H1 (cell line): ENCODE results near the gene PRKCA. TPM values are rescaled to one million over a fixed set of nuclear protein-coding genes. Genes with fewer than 3 reads are reported as not detected.

ENCODE experiments used
- CTCF ChIA-PET: fragments of 300-600 bp; sonication (Branson Sonifier 250); formaldehyde crosslinking; loops from one replicate; lab custom pipeline; 2021; ENCODE audit not compliant: partially characterized antibody; lab: Charles Lee
- POLR2A ChIA-PET: fragments of 300-600 bp; sonication (Branson Sonifier 250); formaldehyde crosslinking; loops from one replicate; lab custom pipeline; 2021; ENCODE audit warnings: inconsistent platforms; ENCODE audit not compliant: partially characterized antibody; lab: Charles Lee
- DNase-seq, 2 experiments: peaks; one replicate each; pipeline versions ENCODE4 v3.0.0 to v3.0.0-alpha.2; 2010 to 2022; ENCODE audit warnings: low spot score in 2 of 2, low read depth in 1 of 2, mixed read lengths in 1 of 2
- FAIRE-seq: peaks from 2 replicates; lab custom pipeline; 2011; peaks lifted over from hg19 to GRCh38; lab: Jason Lieb, UNC
- H2AFZ ChIP-seq: 2 replicates; pipeline ENCODE4 v1.8.1; 2012; ENCODE audit warnings: low read length, inconsistent platforms
- H2AK5ac ChIP-seq: 2 replicates; pipeline ENCODE4 v1.6.1; 2013; ENCODE audit warnings: low read depth, low read length
- H2BK120ac ChIP-seq: replicated peaks from 2 replicates; pipeline ENCODE3; 2013; ENCODE audit warnings: low read depth, low read length, inconsistent platforms
- H2BK12ac ChIP-seq: 2 replicates; pipeline ENCODE4 v1.6.1; 2013; ENCODE audit warnings: low read depth, low read length
- H2BK15ac ChIP-seq: 2 replicates; pipeline ENCODE4 v1.6.1; 2013; ENCODE audit warnings: low read length
- H2BK20ac ChIP-seq: 2 replicates; pipeline ENCODE4 v1.6.1; 2013; ENCODE audit warnings: low read length
- H2BK5ac ChIP-seq: 2 replicates; pipeline ENCODE4 v1.6.1; 2013; ENCODE audit warnings: low read depth, low read length
- H3K14ac ChIP-seq: 2 replicates; pipeline ENCODE4 v1.6.1; 2013; ENCODE audit warnings: inconsistent platforms; ENCODE audit not compliant: insufficient read length
- H3K18ac ChIP-seq: 2 replicates; pipeline ENCODE4 v1.6.1; 2013; ENCODE audit warnings: low read length; ENCODE audit errors: extremely low read depth
- H3K23ac ChIP-seq: 2 replicates; pipeline ENCODE4 v1.6.1; 2013; ENCODE audit warnings: inconsistent platforms; ENCODE audit not compliant: insufficient read length
- H3K23me2 ChIP-seq: 2 replicates; pipeline ENCODE4 v1.6.1; 2013; ENCODE audit warnings: low read depth, low read length
- H3K27ac ChIP-seq: 2 replicates; pipeline ENCODE4 v1.6.1; 2011; ENCODE audit warnings: low read depth, low read length, inconsistent platforms
- H3K27me3 ChIP-seq, 4 experiments: replicated peaks in 1 of 4; 1 replicate in 1 of 4; 2 replicates in 3 of 4; pipeline versions ENCODE4 v1.6.1 to v1.8.1; 2011 to 2013; ENCODE audit warnings: low read length in 3 of 4, mild to moderate bottlenecking in 3 of 4, inconsistent platforms in 2 of 4, mixed read lengths in 2 of 4, moderate library complexity in 1 of 4; ENCODE audit not compliant: control insufficient read depth in 3 of 4, insufficient read depth in 3 of 4; ENCODE audit errors: extremely low read depth in 1 of 4
- H3K36me3 ChIP-seq, 4 experiments: 2 replicates each; pipeline versions ENCODE4 v1.6.1 to v1.8.1; 2011 to 2013; ENCODE audit warnings: mild to moderate bottlenecking in 4 of 4, low read length in 3 of 4, moderate library complexity in 2 of 4, control low read depth in 1 of 4, inconsistent platforms in 1 of 4; ENCODE audit not compliant: insufficient read depth in 4 of 4, control insufficient read depth in 2 of 4
- H3K4ac ChIP-seq: replicated peaks from 2 replicates; pipeline ENCODE3; 2013; ENCODE audit warnings: low read length, low read depth, mixed read lengths, inconsistent platforms; ENCODE audit not compliant: insufficient read length
- H3K4me1 ChIP-seq, 4 experiments: replicated peaks in 1 of 4; 1 replicate in 1 of 4; 2 replicates in 3 of 4; pipeline versions ENCODE4 v1.6.1 to v1.8.1; 2011 to 2013; ENCODE audit warnings: low read length in 3 of 4, inconsistent platforms in 2 of 4, mixed read lengths in 1 of 4; ENCODE audit not compliant: insufficient read depth in 4 of 4, control insufficient read depth in 3 of 4
- H3K4me2 ChIP-seq, 2 experiments: 2 replicates each; pipeline versions ENCODE4 v1.6.1 to v1.8.1; 2011 to 2013; ENCODE audit warnings: low read depth in 2 of 2, low read length in 2 of 2, control low read depth in 1 of 2, inconsistent platforms in 1 of 2, mild to moderate bottlenecking in 1 of 2; ENCODE audit not compliant: insufficient read depth in 1 of 2
- H3K4me3 ChIP-seq, 4 experiments: fragments of 200-600, 300-600 bp in 1 of 4; sonication (generic), shearing (Covaris generic), sonication (Bioruptor Twin) in 1 of 4; 2 replicates each; pipeline versions ENCODE4 v1.5.1 to v1.8.1; 2011 to 2016; ENCODE audit warnings: low read length in 4 of 4, low read depth in 3 of 4, control low read depth in 2 of 4, inconsistent platforms in 2 of 4, mild to moderate bottlenecking in 2 of 4, mixed read lengths in 1 of 4, moderate library complexity in 1 of 4; ENCODE audit not compliant: insufficient read depth in 2 of 4; ENCODE audit errors: extremely low read depth in 1 of 4
- H3K56ac ChIP-seq: replicated peaks from 2 replicates; pipeline ENCODE3; 2013; ENCODE audit warnings: low read depth, mild to moderate bottlenecking, mixed read lengths, low read length, inconsistent platforms; ENCODE audit not compliant: insufficient read length
- H3K79me1 ChIP-seq: 2 replicates; pipeline ENCODE4 v1.6.1; 2013; ENCODE audit warnings: low read depth, low read length, control low read depth
- H3K79me2 ChIP-seq, 2 experiments: 2 replicates each; pipeline versions ENCODE4 v1.6.1 to v1.8.1; 2012 to 2013; ENCODE audit warnings: low read length in 2 of 2, mild to moderate bottlenecking in 2 of 2, inconsistent platforms in 1 of 2; ENCODE audit not compliant: insufficient read depth in 2 of 2, control insufficient read depth in 1 of 2
- H3K9ac ChIP-seq, 4 experiments: replicated peaks in 1 of 4; 1 replicate in 1 of 4; 2 replicates in 3 of 4; pipeline versions ENCODE4 v1.6.1 to v1.8.1; 2011 to 2013; ENCODE audit warnings: low read depth in 3 of 4, low read length in 3 of 4, control low read depth in 2 of 4, mild to moderate bottlenecking in 2 of 4, moderate library complexity in 2 of 4, inconsistent platforms in 1 of 4; ENCODE audit errors: extremely low read depth in 1 of 4
- H3K9me3 ChIP-seq, 2 experiments: 2 replicates each; pipeline versions ENCODE4 v1.6.1 to v1.8.1; 2012 to 2013; ENCODE audit warnings: mild to moderate bottlenecking in 2 of 2, moderate library complexity in 2 of 2, control low read depth in 1 of 2, inconsistent platforms in 1 of 2, low read depth in 1 of 2, low read length in 1 of 2, mixed read lengths in 1 of 2; ENCODE audit not compliant: insufficient read depth in 2 of 2
- H4K20me1 ChIP-seq, 2 experiments: replicated peaks in 1 of 2; 2 replicates each; pipeline versions ENCODE3 to v1.8.1; 2011 to 2013; ENCODE audit warnings: inconsistent platforms in 2 of 2, low read length in 2 of 2, mild to moderate bottlenecking in 1 of 2; ENCODE audit not compliant: insufficient read depth in 2 of 2, control insufficient read depth in 1 of 2
- H4K5ac ChIP-seq: 2 replicates; pipeline ENCODE4 v1.6.1; 2013; ENCODE audit warnings: low read length, low read depth, mixed read lengths, inconsistent platforms; ENCODE audit not compliant: insufficient read length
- H4K8ac ChIP-seq: 2 replicates; pipeline ENCODE4 v1.8.0; 2013; ENCODE audit warnings: mild to moderate bottlenecking, moderate library complexity, low read length, inconsistent platforms; ENCODE audit not compliant: insufficient read depth; ENCODE audit errors: extremely low read depth
- H4K91ac ChIP-seq: replicated peaks from 2 replicates; pipeline ENCODE3; 2013; ENCODE audit warnings: low read length, mixed read lengths, inconsistent platforms; ENCODE audit not compliant: insufficient read length
- BACH1 ChIP-seq: IDR thresholded peaks from 2 replicates; pipeline ENCODE4 v1.6.1; 2012; ENCODE audit warnings: low read length, improper control_type of control experiment
- BCL11A ChIP-seq, 2 experiments: IDR thresholded peaks; one replicate each; pipeline ENCODE4 v1.6.1; 2011; ENCODE audit warnings: low read depth in 2 of 2, low read length in 2 of 2, mild to moderate bottlenecking in 2 of 2
- BRCA1 ChIP-seq: IDR thresholded peaks from 2 replicates; pipeline ENCODE4 v1.6.1; 2012; ENCODE audit warnings: low read depth, low read length, improper control_type of control experiment
- CBX8 ChIP-seq: fragments of 300-800, 300-1000 bp; sonication (generic); IDR thresholded peaks from 2 replicates; pipeline ENCODE4 v1.7.1; 2016; ENCODE audit warnings: low read depth, low read length, borderline replicate concordance
- CTBP2 ChIP-seq: IDR thresholded peaks from 2 replicates; pipeline ENCODE4 v1.7.0; 2011; ENCODE audit warnings: borderline replicate concordance, mild to moderate bottlenecking, moderate library complexity, mixed read lengths, low read length; ENCODE audit not compliant: insufficient read depth, insufficient read length
- EP300 ChIP-seq, 2 experiments: IDR thresholded peaks; 1 replicate in 1 of 2; 2 replicates in 1 of 2; pipeline ENCODE4 v1.6.1; 2011 to 2012; ENCODE audit warnings: low read depth in 2 of 2, low read length in 2 of 2, mild to moderate bottlenecking in 2 of 2, borderline replicate concordance in 1 of 2, inconsistent platforms in 1 of 2, moderate library complexity in 1 of 2
- FOSL1 ChIP-seq: IDR thresholded peaks from 2 replicates; pipeline ENCODE4 v1.6.1; 2011; ENCODE audit warnings: mild to moderate bottlenecking, low read depth, low read length, moderate library complexity; ENCODE audit not compliant: insufficient read depth
- KDM5A ChIP-seq: fragments of 200-600 bp; IDR thresholded peaks from 2 replicates; pipeline ENCODE4 v1.7.1; 2012; ENCODE audit warnings: mild to moderate bottlenecking, low read length, inconsistent platforms, mixed read lengths
- PHF8 ChIP-seq: fragments of 200-600 bp; sonication (generic); conservative IDR thresholded peaks from 2 replicates; pipeline ENCODE4 v1.7.1; 2012; ENCODE audit warnings: low read depth, mild to moderate bottlenecking, inconsistent platforms, low read length, moderate library complexity
- TAF1 ChIP-seq: IDR thresholded peaks from 2 replicates; pipeline ENCODE4 v1.6.1; 2011; ENCODE audit warnings: mild to moderate bottlenecking, low read depth, low read length
- WGBS, 2 experiments: shearing (Covaris generic) in 1 of 2; methylation state at CpG; one replicate each; pipeline versions ENCODE4 v1.1.6 to v1.1.7; 2013 to 2015; ENCODE audit warnings: low lambda C conversion rate in 2 of 2, mixed read lengths in 2 of 2, inconsistent platforms in 1 of 2, low coverage in 1 of 2, missing lambda C conversion rate in 1 of 2; ENCODE audit not compliant: insufficient replicate concordance in 2 of 2, insufficient coverage in 1 of 2, insufficient read length in 1 of 2; ENCODE audit errors: extremely low coverage in 1 of 2, missing lambda C conversion rate in 1 of 2; 5-methylcytosine and 5-hydroxymethylcytosine counted together
- polyA plus RNA-seq, 7 experiments: library from polyadenylated mRNA; depleted of rRNA in 3 of 7; stranded (reverse) in 5 of 7; unstranded in 2 of 7; fragments of >200 nt in 5 of 7; fragments of 200-250 nt in 2 of 7; gene quantifications; 1 replicate in 5 of 7; 2 replicates in 1 of 7; 4 replicates in 1 of 7; pipeline versions ENCODE4 v1.2.1 to v1.2.3, GENCODE V29; 2011 to 2013; ENCODE audit warnings: missing spikeins in 2 of 7, mixed read lengths in 2 of 7
- total RNA-seq: library from RNA; stranded (reverse); fragmentation: NEBNext Ultra II Directional; extraction: Animal tissue kit (Norgen Biotek cat#: 25700); gene quantifications from 2 replicates; pipeline ENCODE4 v1.2.1, GENCODE V29; 2021
- TF ChIP-seq, protein P1 (sequence below): IDR thresholded peaks from 2 replicates; pipeline ENCODE4 v1.6.1; 2012; ENCODE audit warnings: low read length, inconsistent platforms

The PRKCA gene
- total and polyA plus RNA-seq, 2 of the 8 experiments (the other 6 are each of a cell fraction or from before 2014, with no cell fraction given), result 5.8 to 17.8 TPM

GRCh38 chr17:66636111-66636510 lies 333.7 kb downstream of the PRKCA start:
- Histone ChIP-seq H2AK5ac (no peak overlapping the region), H3K79me1 (no peaks in the 10 kb centered on the region), H4K91ac (no peak overlapping the region), H3K4me2 (no peak overlapping the region), H3K23ac (no peak overlapping the region), H2BK120ac (no peak overlapping the region), H3K14ac (no peak overlapping the region), H4K8ac (no peak overlapping the region), H3K4ac (no peak overlapping the region), H3K4me1 (no peaks in the 10 kb centered on the region), H3K36me3 (no peaks in the 10 kb centered on the region), H2BK5ac (no peak overlapping the region), H4K5ac (no peak overlapping the region), H2BK15ac (no peak overlapping the region), H2BK20ac (no peak overlapping the region), H3K4me3 (no peak overlapping the region)
- POLR2A ChIA-PET, result no interaction called here
- no peak for FAIRE-seq
- TF ChIP-seq CTBP2 (no peak), CBX8 (no peak), PHF8 (no peak), BRCA1 (no peak), BACH1 (no peak), FOSL1 (no peak), EP300 (IDR thresholded peaks at IDR 0.05; ENCODE audit: borderline replicate concordance in 1 of 2, low read depth in 2 of 2, low read length in 2 of 2) (no peak), KDM5A (no peak), BCL11A (IDR thresholded peaks at IDR 0.05; ENCODE audit: low read depth in 2 of 2, low read length in 2 of 2) (no peak), TAF1 (no peak)
- TF ChIP-seq, protein P1, sequence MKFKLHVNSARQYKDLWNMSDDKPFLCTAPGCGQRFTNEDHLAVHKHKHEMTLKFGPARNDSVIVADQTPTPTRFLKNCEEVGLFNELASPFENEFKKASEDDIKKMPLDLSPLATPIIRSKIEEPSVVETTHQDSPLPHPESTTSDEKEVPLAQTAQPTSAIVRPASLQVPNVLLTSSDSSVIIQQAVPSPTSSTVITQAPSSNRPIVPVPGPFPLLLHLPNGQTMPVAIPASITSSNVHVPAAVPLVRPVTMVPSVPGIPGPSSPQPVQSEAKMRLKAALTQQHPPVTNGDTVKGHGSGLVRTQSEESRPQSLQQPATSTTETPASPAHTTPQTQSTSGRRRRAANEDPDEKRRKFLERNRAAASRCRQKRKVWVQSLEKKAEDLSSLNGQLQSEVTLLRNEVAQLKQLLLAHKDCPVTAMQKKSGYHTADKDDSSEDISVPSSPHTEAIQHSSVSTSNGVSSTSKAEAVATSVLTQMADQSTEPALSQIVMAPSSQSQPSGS, result no peak
- TF ChIP-seq, all 59 proteins: peak for 0
- CTCF ChIA-PET, result interaction anchor here (1.0 to 1.1 kb wide), 2 partner anchors 40 to 326 kb away, joined by 3 to 4 read pairs; no protein-coding TSS in a partner anchor
- H2AFZ ChIP-seq, result no peak overlapping the region
- no peaks in the 10 kb centered on the region for H3K9me3 ChIP-seq
- 90% methylated on average over 4 of the region's 4 CpGs; no CpG with 5 or more reads in 1 of the 2 experiments for WGBS, 2 experiments
- no peak overlapping the region for H3K9ac ChIP-seq
- H2BK12ac ChIP-seq, result no peak overlapping the region
- H3K27ac ChIP-seq, result no peak overlapping the region
- H3K23me2 ChIP-seq, result no peaks in the 10 kb centered on the region
- no peaks in the 10 kb centered on the region for H3K27me3 ChIP-seq
- DNase-seq, result no peak
- H3K18ac ChIP-seq, result no peak overlapping the region
- no peak overlapping the region for H3K56ac ChIP-seq
- peaks cover 0 to 2% of the 10 kb centered on the region in 2 experiments for H4K20me1 ChIP-seq
- no peaks in the 10 kb centered on the region for H3K79me2 ChIP-seq
